Measurements from ENCODE around the gene NAA15.
A peak's percentile ranks its signal among the peaks of the same experiment; 100 is the strongest.

DNA sequence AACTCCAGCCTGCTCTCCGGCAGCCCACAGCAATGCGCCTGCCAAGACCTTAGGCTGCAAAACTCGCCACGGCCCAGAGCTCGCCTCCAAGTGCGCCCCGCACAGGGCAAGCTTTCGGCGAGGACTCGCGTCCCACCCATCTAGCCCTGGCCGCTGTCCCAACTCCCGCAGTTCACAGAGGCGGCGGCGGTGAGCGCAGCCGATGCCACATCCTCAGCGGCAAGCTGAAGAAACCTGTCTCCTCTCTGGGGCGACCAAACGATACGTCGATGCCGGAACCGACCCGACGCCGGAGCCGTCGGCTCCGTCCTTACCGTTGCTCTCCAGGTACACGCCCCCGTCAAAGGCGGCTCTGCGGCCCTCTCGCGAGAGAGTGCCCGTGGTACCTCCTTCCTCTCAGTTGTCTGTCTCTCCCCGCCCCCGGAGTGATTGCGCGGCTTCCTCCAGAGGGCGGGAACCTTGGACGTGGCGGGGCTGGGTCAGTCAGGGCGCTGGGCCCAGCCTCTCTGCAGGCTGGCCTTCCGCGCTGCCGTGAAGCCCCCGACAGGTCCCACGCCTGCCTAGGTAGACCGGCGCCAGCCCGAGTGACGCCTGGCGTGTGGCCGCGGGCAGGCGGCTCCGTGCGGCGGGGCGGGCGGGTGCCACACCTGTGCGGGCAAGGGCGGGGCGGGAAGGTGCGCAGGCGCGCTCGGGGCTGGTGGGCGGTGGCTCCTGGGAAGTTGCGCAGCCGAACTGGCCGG, 152.2 kb downstream of the NAA15 start:
- TF ChIP-seq POLR2AphosphoS5 (IDR thresholded peaks at IDR 0.05) (peak; percentile 61 to 89 (median 72)), EP300 (IDR thresholded peaks at IDR 0.05) (no peak)
- TF ChIP-seq, protein P1, sequence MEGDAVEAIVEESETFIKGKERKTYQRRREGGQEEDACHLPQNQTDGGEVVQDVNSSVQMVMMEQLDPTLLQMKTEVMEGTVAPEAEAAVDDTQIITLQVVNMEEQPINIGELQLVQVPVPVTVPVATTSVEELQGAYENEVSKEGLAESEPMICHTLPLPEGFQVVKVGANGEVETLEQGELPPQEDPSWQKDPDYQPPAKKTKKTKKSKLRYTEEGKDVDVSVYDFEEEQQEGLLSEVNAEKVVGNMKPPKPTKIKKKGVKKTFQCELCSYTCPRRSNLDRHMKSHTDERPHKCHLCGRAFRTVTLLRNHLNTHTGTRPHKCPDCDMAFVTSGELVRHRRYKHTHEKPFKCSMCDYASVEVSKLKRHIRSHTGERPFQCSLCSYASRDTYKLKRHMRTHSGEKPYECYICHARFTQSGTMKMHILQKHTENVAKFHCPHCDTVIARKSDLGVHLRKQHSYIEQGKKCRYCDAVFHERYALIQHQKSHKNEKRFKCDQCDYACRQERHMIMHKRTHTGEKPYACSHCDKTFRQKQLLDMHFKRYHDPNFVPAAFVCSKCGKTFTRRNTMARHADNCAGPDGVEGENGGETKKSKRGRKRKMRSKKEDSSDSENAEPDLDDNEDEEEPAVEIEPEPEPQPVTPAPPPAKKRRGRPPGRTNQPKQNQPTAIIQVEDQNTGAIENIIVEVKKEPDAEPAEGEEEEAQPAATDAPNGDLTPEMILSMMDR (IDR thresholded peaks at IDR 0.05): peak in 1 of 7 experiments; percentile 2

Data from stomach (tissue), 4 donors.